ENCODE results near the gene BOLA2.
"Not testable (repeated sequence)": the region's sequence is repeated elsewhere in the genome, so short reads cannot be mapped to it uniquely, and the experiment has no call there.

GRCh38 chr16:29423587-29423986, 30.6 kb downstream of the BOLA2 start:
- TF ChIP-seq CTCF, POLR2A, POLR2AphosphoS5 (IDR thresholded peaks at IDR 0.05): not testable (repeated sequence)
